ENCODE data around the gene CALCOCO1. TPM values are rescaled to one million over a fixed set of nuclear protein-coding genes. Genes with fewer than 3 reads are reported as not detected.

The CALCOCO1 gene
- total and polyA plus RNA-seq, 4 donors: 24.4 to 67.4 (median 43.2) TPM

DNA sequence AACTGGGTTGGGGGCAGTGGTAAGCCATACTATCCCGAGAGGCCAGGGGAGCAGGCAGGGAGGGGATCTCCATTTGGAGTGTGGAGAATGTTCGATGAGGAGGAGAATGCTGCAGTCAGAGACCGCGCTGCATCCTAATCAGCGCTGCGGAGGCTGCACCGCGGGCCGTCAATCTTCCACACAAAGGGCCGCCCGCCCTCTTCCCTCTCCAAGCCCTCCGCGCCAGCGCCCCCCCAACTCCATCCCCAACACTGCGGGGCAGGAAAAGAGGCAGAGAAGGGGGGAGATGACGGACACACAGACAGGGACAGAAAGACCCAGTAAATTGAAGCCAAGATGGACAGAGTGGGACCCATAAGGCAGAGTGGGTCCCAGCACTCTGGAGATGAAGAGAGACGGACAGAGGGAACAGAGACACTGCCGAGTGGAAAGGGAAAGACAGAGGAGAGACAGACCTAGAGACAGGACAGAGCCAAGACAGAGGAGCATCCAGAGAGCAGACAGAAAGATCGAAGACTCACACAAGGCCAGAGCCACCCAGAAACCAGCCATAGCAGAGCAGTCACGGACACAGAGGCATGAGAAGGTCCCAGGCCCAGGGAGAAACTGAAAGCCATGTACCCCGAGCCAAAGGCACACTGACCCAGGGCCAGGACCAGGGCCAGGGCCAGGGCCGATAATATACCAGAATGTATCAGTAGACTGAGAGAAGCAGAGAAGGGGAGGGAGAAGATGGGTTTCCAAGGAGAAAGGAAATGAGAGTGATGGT, 21.0 kb upstream of the CALCOCO1 start:
- no peaks in the 10 kb centered on the region for H3K36me3 ChIP-seq (ENCODE audit: control insufficient read depth in 4 of 4, insufficient read depth in 3 of 4, low read depth in 1 of 4, low read length in 3 of 4)
- H3K9ac ChIP-seq (ENCODE audit: low read depth in 1 of 2, low read length in 2 of 2): no peak overlapping the region
- H3K27me3 ChIP-seq (ENCODE audit: control insufficient read depth in 4 of 4, insufficient read depth in 4 of 4, low read length in 3 of 4): peaks cover 0 to 26% (median 6%) of the 10 kb centered on the region in 4 donors
- H3K27ac ChIP-seq (ENCODE audit: low read depth in 1 of 2, low read length in 2 of 2): no peak overlapping the region
- no peak for TF ChIP-seq TAF1 (conservative IDR thresholded peaks at IDR 0.05)
- TF ChIP-seq HNF4G (IDR thresholded peaks at IDR 0.05): no peak
- no peak for TF ChIP-seq GABPA (IDR thresholded peaks at IDR 0.05 in 1 of 2, conservative IDR thresholded peaks at IDR 0.05 in 1 of 2)
- no peak for TF ChIP-seq FOXA1 (IDR thresholded peaks at IDR 0.05)
- TF ChIP-seq EGR1 (IDR thresholded peaks at IDR 0.05; ENCODE audit: low read depth in 2 of 2): no peak
- no peak for TF ChIP-seq YY1 (IDR thresholded peaks at IDR 0.05)
- TF ChIP-seq, protein P1, sequence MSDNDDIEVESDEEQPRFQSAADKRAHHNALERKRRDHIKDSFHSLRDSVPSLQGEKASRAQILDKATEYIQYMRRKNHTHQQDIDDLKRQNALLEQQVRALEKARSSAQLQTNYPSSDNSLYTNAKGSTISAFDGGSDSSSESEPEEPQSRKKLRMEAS (IDR thresholded peaks at IDR 0.05): no peak
- TF ChIP-seq FOXA2 (IDR thresholded peaks at IDR 0.05): no peak
- TF ChIP-seq ATF3 (IDR thresholded peaks at IDR 0.05): no peak
- no peak for TF ChIP-seq CTCF (IDR thresholded peaks at IDR 0.05; ENCODE audit: low read depth, low read length, missing input control)
- no peak for TF ChIP-seq JUND (IDR thresholded peaks at IDR 0.05)
- TF ChIP-seq NR2F2 (IDR thresholded peaks at IDR 0.05): no peak
- no peak for TF ChIP-seq SP1 (IDR thresholded peaks at IDR 0.05)
- TF ChIP-seq, protein P2, sequence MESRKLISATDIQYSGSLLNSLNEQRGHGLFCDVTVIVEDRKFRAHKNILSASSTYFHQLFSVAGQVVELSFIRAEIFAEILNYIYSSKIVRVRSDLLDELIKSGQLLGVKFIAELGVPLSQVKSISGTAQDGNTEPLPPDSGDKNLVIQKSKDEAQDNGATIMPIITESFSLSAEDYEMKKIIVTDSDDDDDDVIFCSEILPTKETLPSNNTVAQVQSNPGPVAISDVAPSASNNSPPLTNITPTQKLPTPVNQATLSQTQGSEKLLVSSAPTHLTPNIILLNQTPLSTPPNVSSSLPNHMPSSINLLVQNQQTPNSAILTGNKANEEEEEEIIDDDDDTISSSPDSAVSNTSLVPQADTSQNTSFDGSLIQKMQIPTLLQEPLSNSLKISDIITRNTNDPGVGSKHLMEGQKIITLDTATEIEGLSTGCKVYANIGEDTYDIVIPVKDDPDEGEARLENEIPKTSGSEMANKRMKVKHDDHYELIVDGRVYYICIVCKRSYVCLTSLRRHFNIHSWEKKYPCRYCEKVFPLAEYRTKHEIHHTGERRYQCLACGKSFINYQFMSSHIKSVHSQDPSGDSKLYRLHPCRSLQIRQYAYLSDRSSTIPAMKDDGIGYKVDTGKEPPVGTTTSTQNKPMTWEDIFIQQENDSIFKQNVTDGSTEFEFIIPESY (IDR thresholded peaks at IDR 0.05): no peak
- no peak for TF ChIP-seq RXRA (IDR thresholded peaks at IDR 0.05)
- no peaks in the 10 kb centered on the region for H3K9me3 ChIP-seq (ENCODE audit: control insufficient read depth in 4 of 4, low read length in 3 of 4)
- H3K4me1 ChIP-seq (ENCODE audit: control insufficient read depth in 4 of 4, insufficient read depth in 4 of 4, low read length in 3 of 4): peaks cover 8 to 18% (median 13%) of the 10 kb centered on the region in 4 donors
- H3K4me3 ChIP-seq (ENCODE audit: low read depth in 1 of 3, low read length in 3 of 3): no peak overlapping the region
- no peak for DNase-seq (ENCODE audit: low spot score)
- WGBS: 30% methylated on average over 22 of the region's 22 CpGs

DNA sequence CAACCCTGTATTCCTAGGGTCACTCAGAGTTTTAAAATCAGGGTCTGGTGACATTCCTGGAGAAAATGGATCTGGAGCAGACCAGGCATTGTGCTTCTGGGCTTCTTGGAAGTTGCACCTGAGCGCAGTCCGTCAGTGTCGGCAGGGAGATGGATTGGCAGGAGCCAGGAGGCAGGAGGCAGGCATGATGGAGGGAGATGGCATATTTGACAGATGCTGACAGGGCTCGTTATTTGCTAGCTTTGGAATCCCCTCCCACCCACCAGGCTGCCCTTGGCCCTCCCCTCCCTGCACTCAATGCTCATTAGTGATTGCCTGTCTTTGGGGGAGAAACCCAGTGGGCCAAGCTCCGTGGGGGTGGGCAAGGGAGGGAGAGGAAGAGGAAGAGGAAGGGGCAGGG, 19.8 kb upstream of the CALCOCO1 start:
- Histone ChIP-seq H3K27ac (ENCODE audit: low read depth in 1 of 2, low read length in 2 of 2) (no peak overlapping the region), H3K36me3 (ENCODE audit: control insufficient read depth in 4 of 4, insufficient read depth in 3 of 4, low read depth in 1 of 4, low read length in 3 of 4) (no peaks in the 10 kb centered on the region), H3K4me1 (ENCODE audit: control insufficient read depth in 4 of 4, insufficient read depth in 4 of 4, low read length in 3 of 4) (peaks cover 8 to 19% (median 13%) of the 10 kb centered on the region in 4 donors), H3K27me3 (ENCODE audit: control insufficient read depth in 4 of 4, insufficient read depth in 4 of 4, low read length in 3 of 4) (peaks cover 0 to 26% (median 5%) of the 10 kb centered on the region in 4 donors), H3K4me3 (ENCODE audit: low read depth in 1 of 3, low read length in 3 of 3) (no peak overlapping the region), H3K9ac (ENCODE audit: low read depth in 1 of 2, low read length in 2 of 2) (peak overlapping the region in 1 of 2 donors; percentile 20), H3K9me3 (ENCODE audit: control insufficient read depth in 4 of 4, low read length in 3 of 4) (no peaks in the 10 kb centered on the region)
- TF ChIP-seq HNF4A (conservative IDR thresholded peaks at IDR 0.05) (no peak), JUND (IDR thresholded peaks at IDR 0.05) (no peak), FOXA1 (IDR thresholded peaks at IDR 0.05) (no peak), YY1 (IDR thresholded peaks at IDR 0.05) (no peak), RAD21 (IDR thresholded peaks at IDR 0.05) (no peak), HNF4G (IDR thresholded peaks at IDR 0.05) (no peak), EGR1 (IDR thresholded peaks at IDR 0.05; ENCODE audit: low read depth in 2 of 2) (no peak), ATF3 (IDR thresholded peaks at IDR 0.05) (no peak), TAF1 (conservative IDR thresholded peaks at IDR 0.05) (no peak)
- TF ChIP-seq, protein P1 (IDR thresholded peaks at IDR 0.05): no peak
- TF ChIP-seq, protein P2 (IDR thresholded peaks at IDR 0.05): no peak
- 22% methylated on average over 5 of the region's 5 CpGs for WGBS
- DNase-seq (ENCODE audit: low spot score): no peak
